SU-DHL-6 (cell line): Measurements from ENCODE around the gene EEF2K.

Experiments used
- H2AFZ ChIP-seq: fragments of 200-600 bp; sonication (generic); 2 replicates; pipeline ENCODE4 v1.6.1; 2014; ENCODE audit warnings: low read depth, mild to moderate bottlenecking, moderate library complexity, mixed read lengths, antibody characterized with exemption, low read length; ENCODE audit not compliant: severe bottlenecking
- H3F3A ChIP-seq: fragments of 200-600 bp; shearing (Covaris generic); 2 replicates; pipeline ENCODE4 v1.6.0; 2016; ENCODE audit warnings: antibody characterized with exemption, mild to moderate bottlenecking; ENCODE audit not compliant: insufficient read depth
- H3K27ac ChIP-seq: fragments of 200-600 bp; sonication (generic); 2 replicates; pipeline ENCODE4 v1.5.1; 2016; ENCODE audit warnings: low read depth, mild to moderate bottlenecking, low read length, moderate library complexity, mixed read lengths
- H3K27me3 ChIP-seq: fragments of 200-600 bp; sonication (generic), shearing (Covaris generic); 2 replicates; pipeline ENCODE4 v1.6.0; 2014; ENCODE audit warnings: mild to moderate bottlenecking, low read length
- H3K36me3 ChIP-seq: fragments of 200-600 bp; sonication (generic); 2 replicates; pipeline ENCODE4 v1.6.1; 2014; ENCODE audit warnings: mild to moderate bottlenecking, low read length, mixed read lengths
- H3K4me2 ChIP-seq: fragments of 300-600, 200-600 bp; shearing (Covaris generic), sonication (generic); 2 replicates; pipeline ENCODE4 v1.6.0; 2014; ENCODE audit warnings: low read length, low read depth, mild to moderate bottlenecking; ENCODE audit not compliant: poor library complexity, severe bottlenecking
- H3K4me3 ChIP-seq: fragments of 200-600 bp; sonication (generic); 2 replicates; pipeline ENCODE4 v1.5.1; 2014; ENCODE audit warnings: antibody characterized with exemption, low read length, mild to moderate bottlenecking, mixed read lengths; ENCODE audit not compliant: insufficient read depth, poor library complexity, severe bottlenecking
- H3K79me2 ChIP-seq: fragments of 200-600 bp; sonication (generic); 2 replicates; pipeline ENCODE4 v1.6.1; 2014; ENCODE audit warnings: mild to moderate bottlenecking, low read length, moderate library complexity; ENCODE audit not compliant: insufficient read depth
- H3K9ac ChIP-seq: fragments of 200-600 bp; sonication (generic); 2 replicates; pipeline ENCODE4 v1.7.0; 2014; ENCODE audit warnings: mild to moderate bottlenecking, low read length
- H3K9me2 ChIP-seq: fragments of 200-600 bp; sonication (generic); replicated peaks from 2 replicates; pipeline ENCODE4 v1.6.1; 2014; ENCODE audit warnings: low read length; ENCODE audit not compliant: insufficient read depth
- H3K9me3 ChIP-seq: fragments of 200-600 bp; sonication (generic); 2 replicates; pipeline ENCODE4 v1.6.1; 2014; ENCODE audit warnings: low read length, mixed read lengths; ENCODE audit not compliant: insufficient read depth
- H4K20me1 ChIP-seq: fragments of 200-600 bp; sonication (generic); 2 replicates; pipeline ENCODE4 v1.6.1; 2014; ENCODE audit warnings: low read depth, mild to moderate bottlenecking, antibody characterized with exemption, low read length, moderate library complexity, mixed read lengths
- EZH2phosphoT487 ChIP-seq: fragments of 200-600 bp; sonication (generic), shearing (Covaris generic); conservative IDR thresholded peaks from 2 replicates; pipeline ENCODE4 v1.6.1; 2018; ENCODE audit warnings: mild to moderate bottlenecking, antibody characterized with exemption, low read length, moderate library complexity, mixed read lengths
- TF ChIP-seq, protein P1 (sequence below): fragments of 200-600 bp; sonication (generic); IDR thresholded peaks from one replicate; pipeline ENCODE4 v1.5.1; 2017; ENCODE audit warnings: antibody characterized with exemption, mild to moderate bottlenecking, low read length, moderate library complexity; ENCODE audit not compliant: insufficient read depth, poor library complexity, severe bottlenecking

EEF2K gene

GRCh38 chr16:22278441-22279230 lies 72.6 kb downstream of the EEF2K start:
- Histone ChIP-seq H3K9me2 (no peaks in the 10 kb centered on the region), H3K9ac (no peak overlapping the region), H3K27ac (no peak overlapping the region), H3F3A (no peaks in the 10 kb centered on the region), H3K79me2 (no peaks in the 10 kb centered on the region), H3K9me3 (no peaks in the 10 kb centered on the region), H4K20me1 (no peaks in the 10 kb centered on the region), H3K4me3 (no peak overlapping the region), H2AFZ (no peak overlapping the region), H3K4me2 (no peak overlapping the region), H3K27me3 (no peaks in the 10 kb centered on the region), H3K36me3 (no peaks in the 10 kb centered on the region; the same call in 1 of the 2 replicates)
- no peak for TF ChIP-seq EZH2phosphoT487
- TF ChIP-seq, protein P1, sequence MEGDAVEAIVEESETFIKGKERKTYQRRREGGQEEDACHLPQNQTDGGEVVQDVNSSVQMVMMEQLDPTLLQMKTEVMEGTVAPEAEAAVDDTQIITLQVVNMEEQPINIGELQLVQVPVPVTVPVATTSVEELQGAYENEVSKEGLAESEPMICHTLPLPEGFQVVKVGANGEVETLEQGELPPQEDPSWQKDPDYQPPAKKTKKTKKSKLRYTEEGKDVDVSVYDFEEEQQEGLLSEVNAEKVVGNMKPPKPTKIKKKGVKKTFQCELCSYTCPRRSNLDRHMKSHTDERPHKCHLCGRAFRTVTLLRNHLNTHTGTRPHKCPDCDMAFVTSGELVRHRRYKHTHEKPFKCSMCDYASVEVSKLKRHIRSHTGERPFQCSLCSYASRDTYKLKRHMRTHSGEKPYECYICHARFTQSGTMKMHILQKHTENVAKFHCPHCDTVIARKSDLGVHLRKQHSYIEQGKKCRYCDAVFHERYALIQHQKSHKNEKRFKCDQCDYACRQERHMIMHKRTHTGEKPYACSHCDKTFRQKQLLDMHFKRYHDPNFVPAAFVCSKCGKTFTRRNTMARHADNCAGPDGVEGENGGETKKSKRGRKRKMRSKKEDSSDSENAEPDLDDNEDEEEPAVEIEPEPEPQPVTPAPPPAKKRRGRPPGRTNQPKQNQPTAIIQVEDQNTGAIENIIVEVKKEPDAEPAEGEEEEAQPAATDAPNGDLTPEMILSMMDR: no peak

DNA sequence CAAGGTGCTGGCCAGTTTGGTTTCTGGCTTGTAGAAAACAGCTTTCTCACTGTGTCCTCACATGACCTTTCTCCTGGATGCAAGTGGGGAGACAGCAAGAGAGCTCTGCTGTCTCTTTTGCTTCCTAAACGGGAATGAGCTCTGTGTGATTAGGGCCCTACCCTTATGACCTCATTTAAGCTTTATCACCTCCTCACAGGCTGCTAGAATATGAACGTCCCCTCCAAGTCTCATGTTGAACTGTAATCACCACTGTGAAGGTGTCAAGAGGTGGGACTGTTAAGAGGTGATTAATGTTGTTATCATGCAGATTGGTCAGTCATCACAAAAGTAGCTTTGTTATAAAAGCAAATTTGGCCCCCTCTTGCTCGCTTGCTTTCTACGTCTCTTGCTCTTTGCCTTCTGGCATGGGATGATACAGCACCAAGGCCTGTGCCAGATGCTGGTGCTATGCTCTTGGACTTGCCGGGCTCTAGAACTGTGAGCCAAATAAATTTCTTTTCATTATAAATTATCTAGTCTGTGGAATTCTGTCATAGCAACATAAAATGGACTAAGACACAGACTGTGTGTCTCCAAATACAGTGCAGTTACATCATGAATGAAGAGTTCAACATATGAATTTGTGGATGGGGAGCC lies 76.3 kb downstream of the EEF2K start:
- Histone ChIP-seq H3K36me3 (no peaks in the 10 kb centered on the region; the same call in 1 of the 2 replicates), H3K9me2 (no peaks in the 10 kb centered on the region)
- TF ChIP-seq, protein P1: no peak
- TF ChIP-seq EZH2phosphoT487: no peak

GRCh38 chr16:22284637-22285036 lies 78.6 kb downstream of the EEF2K start:
- Histone ChIP-seq H3K36me3 (no peaks in the 10 kb centered on the region; the same call in 1 of the 2 replicates), H3K9me3 (no peaks in the 10 kb centered on the region), H3K9ac (no peak overlapping the region)

More for the DNA sequence above, 76.3 kb downstream of the EEF2K start:
- Histone ChIP-seq H4K20me1 (no peaks in the 10 kb centered on the region), H3K27me3 (no peaks in the 10 kb centered on the region), H3K4me2 (no peak overlapping the region), H3K9ac (no peak overlapping the region), H3K27ac (no peak overlapping the region), H3K4me3 (no peak overlapping the region), H3F3A (no peaks in the 10 kb centered on the region), H3K79me2 (no peaks in the 10 kb centered on the region), H3K9me3 (no peaks in the 10 kb centered on the region), H2AFZ (no peak overlapping the region)

More at GRCh38 chr16:22284637-22285036, 78.6 kb downstream of the EEF2K start:
- Histone ChIP-seq H4K20me1 (no peaks in the 10 kb centered on the region), H3K4me2 (no peak overlapping the region), H3K27me3 (no peaks in the 10 kb centered on the region), H3K9me2 (no peaks in the 10 kb centered on the region), H3K27ac (no peak overlapping the region), H3K4me3 (no peak overlapping the region), H3F3A (no peaks in the 10 kb centered on the region), H3K79me2 (no peaks in the 10 kb centered on the region), H2AFZ (no peak overlapping the region)
- TF ChIP-seq EZH2phosphoT487: no peak
- TF ChIP-seq, protein P1: no peak
